ENCODE measurements around the gene TOMM34. TPM values are rescaled to one million over a fixed set of nuclear protein-coding genes. Genes with fewer than 3 reads are reported as not detected.

TOMM34 gene
- total RNA-seq, 1 experiment from 2014 or later = 105 TPM

Other genes with a start within 250 kb of the TOMM34 start
- not detected in 2 replicates for gene CCN5, start 245.0 kb downstream of the TOMM34 start, total RNA-seq (2014; rRNA removed; shearing (Covaris generic))
- 0.62 TPM in 1 of 2 replicates, not detected in the other for gene KCNK15, start 214.5 kb downstream of the TOMM34 start, total RNA-seq (2014; rRNA removed; shearing (Covaris generic))
- 0.02 TPM in 1 of 2 replicates, not detected in the other for gene RIMS4, start 149.9 kb downstream of the TOMM34 start, total RNA-seq (2014; rRNA removed; shearing (Covaris generic))
- 101 and 108 TPM in 2 replicates for gene YWHAB, start 74.7 kb downstream of the TOMM34 start, total RNA-seq (2014; rRNA removed; shearing (Covaris generic))
- 6.0 and 9.1 TPM in 2 replicates for gene PABPC1L, start 50.3 kb downstream of the TOMM34 start, total RNA-seq (2014; rRNA removed; shearing (Covaris generic))
- gene STK4, start 6.1 kb upstream of the TOMM34 start, total RNA-seq (2014; rRNA removed; shearing (Covaris generic)) = 17.7 and 21.3 TPM in 2 replicates
- gene KCNS1, start 140.7 kb upstream of the TOMM34 start, total RNA-seq (2014; rRNA removed; shearing (Covaris generic)) = not detected in 2 replicates
- gene WFDC5, start 154.8 kb upstream of the TOMM34 start, total RNA-seq (2014; rRNA removed; shearing (Covaris generic)) = not detected in 2 replicates
- not detected in 2 replicates for gene WFDC12, start 164.1 kb upstream of the TOMM34 start, total RNA-seq (2014; rRNA removed; shearing (Covaris generic))
- not detected in 2 replicates for gene PI3, start 214.5 kb upstream of the TOMM34 start, total RNA-seq (2014; rRNA removed; shearing (Covaris generic))
- not detected in 2 replicates for gene SEMG1, start 246.6 kb upstream of the TOMM34 start, total RNA-seq (2014; rRNA removed; shearing (Covaris generic))